Umbilical cord (tissue), 2 donors: ENCODE results near the gene PPP4R4. TPM values are rescaled to one million over a fixed set of nuclear protein-coding genes. Genes with fewer than 3 reads are reported as not detected.
"Not testable (repeated sequence)": the region's sequence is repeated elsewhere in the genome, so short reads cannot be mapped to it uniquely, and the experiment has no call there.

Experiments
- DNase-seq: peaks from one replicate; pipeline ENCODE4 v3.0.0-alpha.2; 2015; ENCODE audit warnings: low spot score
- total RNA-seq: library from RNA; depleted of rRNA; stranded (reverse); fragments of >200 nt; gene quantifications from one replicate; pipeline ENCODE4 v1.2.3, GENCODE V29; 2014; ENCODE audit warnings: low replicate concordance; ENCODE audit not compliant: insufficient read depth

PPP4R4 gene
- total RNA-seq, 1 donor from 2014 or later, result 0.72 TPM

- no peak for DNase-seq
Measured at GRCh38 chr14:94177806-94178205, 3.7 kb downstream of the PPP4R4 start.

GRCh38 chr14:94179244-94179643 lies 5.1 kb downstream of the PPP4R4 start:
- no peak for DNase-seq

GRCh38 chr14:94180655-94181271 lies 6.6 kb downstream of the PPP4R4 start:
- peak; percentile 46 for DNase-seq

GRCh38 chr14:94181835-94182234 lies 7.7 kb downstream of the PPP4R4 start:
- DNase-seq, result no peak

- no peak for DNase-seq
Measured at GRCh38 chr14:94192536-94192935, 18.4 kb downstream of the PPP4R4 start.

- DNase-seq, result no peak
Measured at GRCh38 chr14:94193776-94194175, 19.7 kb downstream of the PPP4R4 start.

- DNase-seq, result no peak
Measured at GRCh38 chr14:94196057-94196456, 21.9 kb downstream of the PPP4R4 start.

- no peak for DNase-seq
Measured at GRCh38 chr14:94203473-94204210, 29.5 kb downstream of the PPP4R4 start.

- no peak for DNase-seq
Measured at GRCh38 chr14:94213021-94213420, 38.9 kb downstream of the PPP4R4 start.

- no peak for DNase-seq
Measured at GRCh38 chr14:94213741-94214140, 39.6 kb downstream of the PPP4R4 start.

GRCh38 chr14:94217116-94217515 lies 43.0 kb downstream of the PPP4R4 start:
- DNase-seq, result peak; percentile 22

GRCh38 chr14:94218198-94218886 lies 44.2 kb downstream of the PPP4R4 start:
- DNase-seq, result not testable (repeated sequence)

GRCh38 chr14:94224040-94224439 lies 49.9 kb downstream of the PPP4R4 start:
- no peak for DNase-seq

- DNase-seq, result no peak
Measured at GRCh38 chr14:94225460-94226378, 51.6 kb downstream of the PPP4R4 start.

- DNase-seq, result peak; percentile 33
Measured at GRCh38 chr14:94227029-94227428, 52.9 kb downstream of the PPP4R4 start.

- DNase-seq, result no peak
Measured at GRCh38 chr14:94237046-94237445, 62.9 kb downstream of the PPP4R4 start.

GRCh38 chr14:94237983-94238382 lies 63.9 kb downstream of the PPP4R4 start:
- no peak for DNase-seq

GRCh38 chr14:94239406-94239805 lies 65.3 kb downstream of the PPP4R4 start:
- no peak for DNase-seq

GRCh38 chr14:94244182-94244581 lies 70.1 kb downstream of the PPP4R4 start:
- no peak for DNase-seq

GRCh38 chr14:94264195-94264594 lies 90.1 kb downstream of the PPP4R4 start:
- not testable (repeated sequence) for DNase-seq

GRCh38 chr14:94267352-94267751 lies 93.2 kb downstream of the PPP4R4 start:
- no peak for DNase-seq

GRCh38 chr14:94268582-94268981 lies 94.5 kb downstream of the PPP4R4 start:
- not testable (repeated sequence) for DNase-seq
